ENCODE data around the gene HDAC1. TPM values are rescaled to one million over a fixed set of nuclear protein-coding genes. Genes with fewer than 3 reads are reported as not detected.
A peak's percentile ranks its signal among the peaks of the same experiment; 100 is the strongest.

HDAC1 gene
- total and polyA plus RNA-seq, 11 donors = 20.0 to 46.6 (median 29.3) TPM

DNA sequence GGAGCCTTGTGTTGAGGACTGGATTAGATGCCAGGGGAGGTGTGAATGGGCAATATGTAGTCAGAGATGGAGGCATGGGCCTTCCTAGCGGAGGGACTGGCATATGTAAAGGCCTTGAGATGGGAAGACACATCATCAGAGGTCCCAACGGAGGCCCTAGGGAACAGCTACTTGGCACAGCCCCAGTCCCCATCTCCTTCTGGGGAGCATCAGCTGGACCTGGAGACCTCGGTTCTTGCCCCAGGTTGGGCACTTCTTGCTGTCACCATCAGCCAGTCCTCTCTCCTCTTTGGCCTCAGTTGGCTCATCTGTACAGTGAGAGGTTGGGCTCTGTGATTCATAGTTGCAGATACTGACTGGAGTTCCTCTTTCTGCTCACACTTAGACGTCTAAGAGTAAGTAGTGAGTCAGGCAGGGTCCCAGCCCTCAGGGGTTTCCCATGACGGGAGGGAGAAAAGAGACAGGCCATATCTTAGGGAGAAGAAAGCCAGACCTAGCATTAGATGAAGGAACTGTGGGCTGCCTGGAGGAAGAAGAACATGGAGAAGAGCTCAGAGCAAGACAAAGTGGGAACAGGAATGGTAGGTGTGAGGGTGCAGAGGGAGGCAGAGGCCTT is 47.6 kb downstream of the HDAC1 start:
- Histone ChIP-seq H3K36me3 (no peaks in the 10 kb centered on the region), H3K4me3 (no peak overlapping the region), H3K4me1 (peaks cover 5 to 60% (median 19%) of the 10 kb centered on the region in 12 donors), H3K27ac (peak overlapping the region in 1 of 12 donors; percentile 18), H3K9me3 (no peaks in the 10 kb centered on the region), H3K27me3 (peaks cover 0 to 5% (median 0%) of the 10 kb centered on the region in 9 donors)
- DNase-seq (no peak), ATAC-seq (no peak)
- intact Hi-C loops (cut with DNase I) = loop anchor here in 1 of 10 donors (10.0 kb wide), 1 partner anchor 115 kb away; the partner anchor contains the start of genes EIF3I and TMEM234
- TF ChIP-seq POLR2A (IDR thresholded peaks at IDR 0.05) = no peak
- TF ChIP-seq, protein P1, sequence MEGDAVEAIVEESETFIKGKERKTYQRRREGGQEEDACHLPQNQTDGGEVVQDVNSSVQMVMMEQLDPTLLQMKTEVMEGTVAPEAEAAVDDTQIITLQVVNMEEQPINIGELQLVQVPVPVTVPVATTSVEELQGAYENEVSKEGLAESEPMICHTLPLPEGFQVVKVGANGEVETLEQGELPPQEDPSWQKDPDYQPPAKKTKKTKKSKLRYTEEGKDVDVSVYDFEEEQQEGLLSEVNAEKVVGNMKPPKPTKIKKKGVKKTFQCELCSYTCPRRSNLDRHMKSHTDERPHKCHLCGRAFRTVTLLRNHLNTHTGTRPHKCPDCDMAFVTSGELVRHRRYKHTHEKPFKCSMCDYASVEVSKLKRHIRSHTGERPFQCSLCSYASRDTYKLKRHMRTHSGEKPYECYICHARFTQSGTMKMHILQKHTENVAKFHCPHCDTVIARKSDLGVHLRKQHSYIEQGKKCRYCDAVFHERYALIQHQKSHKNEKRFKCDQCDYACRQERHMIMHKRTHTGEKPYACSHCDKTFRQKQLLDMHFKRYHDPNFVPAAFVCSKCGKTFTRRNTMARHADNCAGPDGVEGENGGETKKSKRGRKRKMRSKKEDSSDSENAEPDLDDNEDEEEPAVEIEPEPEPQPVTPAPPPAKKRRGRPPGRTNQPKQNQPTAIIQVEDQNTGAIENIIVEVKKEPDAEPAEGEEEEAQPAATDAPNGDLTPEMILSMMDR (IDR thresholded peaks at IDR 0.05) = no peak
- 78 to 84% (median 84%) methylated on average over 4 to 5 of the region's 5 CpGs for WGBS, 4 donors

DNA sequence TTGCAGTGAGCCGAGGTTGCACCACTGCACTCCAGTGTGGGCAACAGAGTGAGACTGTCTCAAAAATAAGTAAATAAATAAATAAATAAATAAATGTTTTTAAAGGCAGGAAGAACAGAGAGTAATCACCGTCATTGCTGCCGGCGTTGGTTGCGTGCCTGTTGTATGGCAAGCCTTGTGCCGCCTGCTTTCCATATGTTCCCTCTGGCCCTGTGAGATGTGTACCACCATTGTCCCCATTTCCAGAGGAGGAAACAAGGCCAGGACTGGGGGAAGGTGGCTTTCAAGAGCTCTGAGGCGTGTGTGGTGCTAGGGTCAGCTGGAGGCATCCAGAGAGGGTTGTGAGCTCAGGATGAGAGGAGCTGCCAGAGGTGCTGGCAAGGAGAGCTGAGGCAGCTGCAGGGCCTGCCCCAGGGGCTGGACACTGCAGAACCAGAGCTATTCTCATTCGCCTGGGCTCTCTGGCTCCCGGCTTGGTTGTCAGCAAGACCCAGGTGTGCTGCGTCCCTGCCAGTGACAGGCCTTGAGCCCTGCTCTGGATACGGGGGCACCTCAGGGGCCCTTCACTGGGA is 49.4 kb downstream of the HDAC1 start:
- H3K27ac ChIP-seq = no peak overlapping the region
- H3K9me3 ChIP-seq = no peaks in the 10 kb centered on the region
- H3K36me3 ChIP-seq = no peaks in the 10 kb centered on the region
- peaks cover 2 to 57% (median 14%) of the 10 kb centered on the region in 12 donors for H3K4me1 ChIP-seq
- ATAC-seq (peak in 1 of 4 donors; percentile 16), DNase-seq (peak in 1 of 5 donors; percentile 57)
- H3K4me3 ChIP-seq = no peak overlapping the region
- intact Hi-C loops (cut with DNase I) = no loop called here
- WGBS, 4 donors = 85 to 91% (median 88%) methylated on average over 10 to 11 of the region's 11 CpGs
- no peak for TF ChIP-seq POLR2A (IDR thresholded peaks at IDR 0.05)
- TF ChIP-seq, protein P1 (IDR thresholded peaks at IDR 0.05) = no peak
- H3K27me3 ChIP-seq = no peaks in the 10 kb centered on the region

DNA sequence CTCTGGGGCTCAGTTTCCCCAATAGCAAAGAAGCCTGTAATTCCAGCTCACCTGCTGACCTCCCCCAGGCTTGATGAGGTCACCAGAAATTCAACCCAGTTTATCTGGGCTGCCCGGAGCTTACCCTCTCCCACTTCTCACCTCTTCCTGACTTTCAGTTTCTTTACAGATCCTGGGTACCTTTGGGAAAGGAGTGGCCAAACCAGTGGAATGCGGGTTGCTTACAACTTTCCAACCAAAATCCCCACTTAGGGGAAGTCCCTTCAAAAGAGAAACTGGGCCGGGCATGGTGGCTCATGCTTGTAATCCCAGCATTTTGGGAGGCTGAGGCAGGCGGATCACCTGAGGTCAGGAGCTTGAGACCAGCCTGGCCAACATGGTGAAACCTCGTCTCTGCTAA is 50.1 kb downstream of the HDAC1 start:
- H3K27me3 ChIP-seq = no peaks in the 10 kb centered on the region
- intact Hi-C loops (cut with DNase I) = no loop called here
- no peak overlapping the region for H3K4me3 ChIP-seq
- no peaks in the 10 kb centered on the region for H3K9me3 ChIP-seq
- no peak overlapping the region for H3K27ac ChIP-seq
- TF ChIP-seq POLR2A (IDR thresholded peaks at IDR 0.05) = no peak
- TF ChIP-seq, protein P1 (IDR thresholded peaks at IDR 0.05) = no peak
- no peak for DNase-seq
- 80 to 85% (median 82%) methylated on average over 5 of the region's 5 CpGs for WGBS, 4 donors
- H3K4me1 ChIP-seq = peaks cover 2 to 50% (median 9%) of the 10 kb centered on the region in 12 donors
- no peak for ATAC-seq
- no peaks in the 10 kb centered on the region for H3K36me3 ChIP-seq

DNA sequence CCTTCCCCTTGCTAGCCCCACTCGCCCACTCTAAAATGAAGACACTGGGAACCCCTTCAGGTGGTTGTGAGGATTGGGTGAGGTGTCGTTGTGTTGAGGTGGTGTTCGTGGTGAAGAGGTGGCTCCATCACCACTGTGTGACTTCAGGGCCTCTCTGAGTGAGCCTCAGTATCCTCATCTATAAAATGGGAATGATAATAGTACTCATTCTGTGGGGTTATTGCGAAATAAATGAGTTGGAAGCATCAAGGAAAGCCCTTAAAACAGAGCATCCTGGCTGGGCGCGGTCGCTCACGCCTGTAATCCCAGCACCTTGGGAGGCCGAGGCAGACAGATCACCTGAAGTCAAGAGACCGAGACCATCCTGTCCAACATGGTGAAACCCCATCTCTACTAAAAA is 50.8 kb downstream of the HDAC1 start:
- ATAC-seq (no peak), DNase-seq (no peak)
- Histone ChIP-seq H3K27me3 (no peaks in the 10 kb centered on the region), H3K4me1 (peaks cover 0 to 43% (median 5%) of the 10 kb centered on the region in 12 donors), H3K9me3 (no peaks in the 10 kb centered on the region), H3K36me3 (no peaks in the 10 kb centered on the region), H3K4me3 (no peak overlapping the region), H3K27ac (no peak overlapping the region)
- TF ChIP-seq POLR2A (IDR thresholded peaks at IDR 0.05) = no peak
- TF ChIP-seq, protein P1 (IDR thresholded peaks at IDR 0.05) = no peak
- intact Hi-C loops (cut with DNase I) = no loop called here
- 90 to 99% (median 96%) methylated on average over 10 of the region's 10 CpGs for WGBS, 4 donors

All from heart left ventricle (tissue), 16 donors.